HG03025 (cell line): ENCODE results near the gene PEX13.
"Not testable (repeated sequence)": the region's sequence is repeated elsewhere in the genome, so short reads cannot be mapped to it uniquely, and the experiment has no call there.

Experiments used
- ATAC-seq: cut with Tn5 transposase; IDR thresholded peaks from one replicate; pipeline ENCODE4 v1.9.1; 2021; ENCODE audit warnings: mild to moderate bottlenecking, moderate library complexity; ENCODE audit not compliant: unreplicated experiment, low FRiP score

PEX13 gene

GRCh38 chr2:61005736-61006135 lies 11.8 kb upstream of the PEX13 start:
- ATAC-seq: no peak

GRCh38 chr2:61006486-61007105 lies 10.9 kb upstream of the PEX13 start:
- no peak for ATAC-seq

- ATAC-seq: no peak
These were observed 8.2 kb upstream of the PEX13 start for GRCh38 chr2:61009355-61009754.

GRCh38 chr2:61011678-61012077 lies 5.8 kb upstream of the PEX13 start:
- ATAC-seq: no peak

- not testable (repeated sequence) for ATAC-seq
These were observed 5.2 kb upstream of the PEX13 start for GRCh38 chr2:61012303-61012702.

GRCh38 chr2:61013382-61013781 lies 4.1 kb upstream of the PEX13 start:
- ATAC-seq: no peak

GRCh38 chr2:61014763-61015162 lies 2.8 kb upstream of the PEX13 start:
- ATAC-seq: no peak

GRCh38 chr2:61015976-61016375 lies 1.5 kb upstream of the PEX13 start:
- ATAC-seq: no peak

- ATAC-seq: peak; percentile 15
These were observed 1.0 kb upstream of the PEX13 start for GRCh38 chr2:61016392-61017002.

- peak; percentile 58 for ATAC-seq
These were observed 441 bp upstream of the PEX13 start for GRCh38 chr2:61017003-61017555.

GRCh38 chr2:61018318-61018755 lies 817 bp downstream of the PEX13 start:
- ATAC-seq: no peak

- ATAC-seq: no peak
These were observed 1.3 kb downstream of the PEX13 start for GRCh38 chr2:61018798-61019197.

GRCh38 chr2:61021228-61021660 lies 3.7 kb downstream of the PEX13 start:
- no peak for ATAC-seq

- no peak for ATAC-seq
These were observed 6.2 kb downstream of the PEX13 start for GRCh38 chr2:61023670-61024069.

- no peak for ATAC-seq
These were observed 12.0 kb downstream of the PEX13 start for GRCh38 chr2:61029533-61029932.

GRCh38 chr2:61034592-61034991 lies 17.1 kb downstream of the PEX13 start:
- not testable (repeated sequence) for ATAC-seq

- ATAC-seq: not testable (repeated sequence)
These were observed 19.1 kb downstream of the PEX13 start for GRCh38 chr2:61036643-61037042.

- ATAC-seq: no peak
These were observed 25.3 kb downstream of the PEX13 start for GRCh38 chr2:61042807-61043206.

GRCh38 chr2:61044636-61045035 lies 27.1 kb downstream of the PEX13 start:
- ATAC-seq: no peak

- no peak for ATAC-seq
These were observed 27.7 kb downstream of the PEX13 start for GRCh38 chr2:61045226-61045625.

GRCh38 chr2:61045999-61046398 lies 28.5 kb downstream of the PEX13 start:
- no peak for ATAC-seq

GRCh38 chr2:61055557-61055956 lies 38.0 kb downstream of the PEX13 start:
- no peak for ATAC-seq
